Activated CD4-positive, alpha-beta T cell treated with anti-CD3 and anti-CD28 coated beads, Interleukin-2, Interleukin-6, amounts not matched to agents 100 ng/mL and 50 ng/mL, durations not matched to agents 16 hours and 8 hours (primary cell): ENCODE results near the gene KLHL6.
"Not testable (repeated sequence)": the region's sequence is repeated elsewhere in the genome, so short reads cannot be mapped to it uniquely, and the experiment has no call there.

ENCODE experiments used
- DNase-seq: peaks from one replicate; pipeline ENCODE4 v3.0.0-alpha.2; 2020

The KLHL6 gene

DNA sequence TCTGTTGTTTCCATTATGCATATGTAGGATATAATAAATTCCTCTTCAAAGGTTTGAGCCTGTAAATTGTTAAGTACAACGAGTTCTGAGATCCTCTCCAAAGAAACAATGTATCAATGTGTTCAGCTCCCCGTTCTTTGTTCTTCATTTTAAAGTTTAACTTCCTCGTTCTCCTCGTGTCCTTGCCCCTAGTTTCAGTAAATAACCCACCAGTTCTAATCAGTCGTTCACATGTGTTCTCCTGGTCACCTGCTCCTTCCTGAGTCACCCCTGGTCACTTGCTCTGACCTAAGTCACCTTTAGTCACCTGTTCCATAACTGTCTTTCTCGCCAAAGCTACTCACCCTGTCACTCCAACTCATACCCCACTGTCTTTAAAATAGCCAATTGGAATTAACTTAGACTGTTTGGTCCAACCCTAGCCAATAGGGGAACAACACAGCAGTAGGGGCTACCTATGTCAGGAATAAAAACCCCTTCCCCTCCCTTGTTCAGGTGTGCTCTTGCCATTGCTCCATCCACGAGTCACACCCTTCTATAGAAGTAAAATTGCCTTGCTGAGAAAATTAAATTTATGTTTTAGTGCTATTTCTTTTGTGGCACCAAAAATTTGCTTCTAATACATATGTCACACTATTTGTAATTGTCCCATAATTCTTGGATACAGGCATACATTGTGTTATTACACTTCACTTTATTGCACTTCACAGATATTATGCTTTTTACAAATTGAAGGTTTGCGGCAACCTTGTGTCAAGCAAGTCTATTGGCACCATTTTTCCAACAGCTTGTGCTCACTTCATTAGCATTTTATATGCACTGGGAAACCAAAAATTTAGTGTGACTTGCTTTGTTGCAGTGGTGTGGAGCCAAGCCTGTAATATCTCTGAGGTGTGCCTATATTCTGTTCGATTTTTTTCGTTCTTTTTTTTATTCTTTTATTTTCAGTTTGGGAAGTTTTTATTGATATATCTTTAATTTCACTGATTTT is 111.8 kb downstream of the KLHL6 start:
- DNase-seq = no peak

DNA sequence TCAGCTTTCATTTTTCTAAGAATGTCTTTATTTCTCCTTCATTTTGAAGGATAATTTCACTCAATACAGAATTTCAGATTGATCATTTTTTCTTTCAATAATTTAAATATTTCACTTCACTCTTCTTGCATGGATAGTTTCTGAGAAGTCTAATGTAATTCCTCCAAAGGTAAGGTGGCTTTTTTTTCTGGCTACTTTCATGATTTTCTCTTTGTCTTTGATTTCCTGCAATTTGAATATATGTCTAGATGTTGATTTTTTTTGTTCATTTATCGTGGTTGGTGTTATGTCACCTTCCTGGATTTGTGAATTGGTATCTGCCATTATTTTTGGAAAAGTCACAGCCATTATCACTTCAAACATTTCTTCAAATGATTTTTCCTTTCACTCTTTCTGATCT is 112.5 kb downstream of the KLHL6 start:
- DNase-seq = no peak

DNA sequence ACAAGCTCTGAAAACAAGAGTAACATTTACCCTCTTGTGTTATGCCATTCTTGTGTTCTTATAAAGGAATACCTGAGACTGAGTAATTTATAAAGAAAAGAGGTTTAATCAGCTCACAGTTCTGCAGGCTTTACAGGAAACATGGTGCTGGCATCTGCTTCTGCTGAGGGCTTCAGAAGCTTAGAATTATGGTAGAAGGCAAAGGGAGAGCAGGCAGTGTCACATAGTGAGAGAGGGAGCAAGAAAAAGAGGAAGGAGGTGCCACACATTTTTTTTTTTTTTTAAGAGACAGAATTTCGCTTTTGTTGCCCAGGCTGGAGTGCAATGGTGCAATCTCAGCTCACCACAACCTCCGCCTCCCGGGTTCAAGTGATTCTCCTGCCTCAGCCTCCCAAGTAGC is 115.0 kb downstream of the KLHL6 start:
- DNase-seq = not testable (repeated sequence)

DNA sequence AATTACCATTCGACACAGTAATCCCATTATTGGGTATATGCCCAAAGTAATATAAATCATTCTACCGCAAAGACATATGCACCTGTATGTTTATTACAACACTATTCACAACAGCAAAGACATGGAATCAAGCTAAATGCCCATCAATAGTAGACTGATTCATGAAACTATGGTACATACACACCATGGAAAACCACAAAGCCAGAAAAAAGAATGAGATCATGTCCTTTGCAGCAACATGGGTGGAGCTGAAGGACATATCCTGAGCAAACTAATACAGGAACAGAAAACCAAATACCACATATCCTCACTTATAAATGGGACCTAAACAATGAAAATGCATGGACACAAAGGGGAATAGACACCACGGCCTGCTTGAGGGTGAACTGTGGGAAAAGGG is 116.0 kb downstream of the KLHL6 start:
- peak; percentile 42 for DNase-seq

DNA sequence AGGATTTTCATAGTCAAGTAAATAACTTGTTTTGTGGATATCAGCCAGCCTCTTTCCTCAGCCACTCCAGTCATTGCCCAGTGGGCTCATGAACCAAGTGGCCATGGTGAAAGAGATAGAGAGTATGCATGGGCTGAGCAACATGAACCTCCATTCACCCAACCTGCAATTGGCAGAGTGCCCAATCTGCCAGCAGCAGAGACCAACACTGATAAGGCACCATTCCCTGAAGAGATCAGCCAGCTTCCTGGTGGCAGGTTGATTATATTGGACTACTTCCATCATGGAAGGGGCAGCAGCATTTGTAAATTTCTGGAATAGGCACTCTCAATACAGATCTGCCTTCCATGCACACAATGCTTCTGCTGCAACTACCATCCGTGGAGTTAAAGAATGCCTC is 116.8 kb downstream of the KLHL6 start:
- no peak for DNase-seq

DNA sequence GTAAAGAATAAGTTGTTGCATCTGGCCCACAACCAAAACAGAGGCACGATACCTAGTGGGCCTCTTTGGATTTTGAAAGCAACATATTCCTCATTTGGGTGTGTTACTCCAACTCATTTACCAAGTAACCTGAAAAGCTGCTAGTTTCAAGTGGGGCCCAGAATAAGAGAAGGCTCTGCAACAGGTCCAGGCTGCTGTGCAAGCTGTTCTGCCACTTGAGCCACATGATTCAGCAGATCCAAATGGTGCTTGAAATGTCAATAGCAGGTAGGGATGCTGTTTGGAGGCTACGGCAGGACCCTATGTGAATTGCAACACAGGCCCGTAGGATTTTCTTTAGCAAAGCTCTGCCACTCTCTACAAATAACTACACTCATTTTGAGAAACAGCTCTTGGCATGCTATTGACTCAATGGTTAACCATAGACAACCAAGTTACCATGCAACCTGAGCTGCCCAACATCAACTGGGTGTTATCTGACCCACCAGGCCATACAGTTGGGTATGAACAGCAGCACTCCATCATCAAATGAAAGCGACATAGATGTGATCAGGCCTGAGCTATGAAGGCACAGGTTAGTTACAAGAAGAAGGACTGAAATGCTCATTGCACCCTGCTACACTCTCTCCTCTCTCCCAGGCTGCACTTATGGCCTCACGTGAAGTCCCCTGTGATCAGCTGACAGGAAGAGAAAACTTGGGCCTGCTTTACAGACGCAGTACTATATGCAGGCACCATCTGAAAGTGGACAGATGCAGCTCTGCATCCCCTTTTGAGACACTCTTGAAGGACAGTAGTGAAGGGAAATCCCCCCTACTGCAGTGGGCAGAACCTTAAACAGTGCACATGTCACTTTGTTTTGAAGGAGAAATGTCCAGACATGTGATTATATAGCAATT is 117.6 kb downstream of the KLHL6 start:
- peak; percentile 79 for DNase-seq
